IgD-negative memory B cell (primary cell): ENCODE data around the gene UTP4. TPM values are rescaled to one million over a fixed set of nuclear protein-coding genes. Genes with fewer than 3 reads are reported as not detected.

Experiments
- H3K27ac Mint-ChIP-seq, 3 donors: one replicate each; pipeline ENCODE4 v1.8.0; 2020 to 2022; ENCODE audit warnings: mild to moderate bottlenecking in 3 of 3, mixed read lengths in 3 of 3, moderate library complexity in 1 of 3
- H3K27me3 Mint-ChIP-seq: one replicate; pipeline ENCODE4 v1.8.0; 2021; ENCODE audit warnings: mixed read lengths
- H3K36me3 Mint-ChIP-seq: one replicate; pipeline ENCODE4 v1.8.0; 2020; ENCODE audit warnings: mild to moderate bottlenecking, mixed read lengths
- H3K4me1 Mint-ChIP-seq, 3 donors: one replicate each; pipeline ENCODE4 v1.8.0; 2020 to 2022; ENCODE audit warnings: mixed read lengths in 3 of 3, mild to moderate bottlenecking in 1 of 3
- H3K4me3 Mint-ChIP-seq, 4 donors: one replicate each; pipeline ENCODE4 v1.8.0; 2020 to 2022; ENCODE audit warnings: mild to moderate bottlenecking in 4 of 4, mixed read lengths in 4 of 4, moderate library complexity in 3 of 4
- H3K9me3 Mint-ChIP-seq, 3 donors: one replicate each; pipeline ENCODE4 v1.8.0; 2020 to 2021; ENCODE audit warnings: mixed read lengths in 3 of 3, mild to moderate bottlenecking in 1 of 3
- polyA plus RNA-seq: library from polyadenylated mRNA; unstranded; fragments of 300-500 nt; fragmentation: Illumina TruSeq; gene quantifications from one replicate; pipeline ENCODE4 v1.2.3, GENCODE V29; 2021

The UTP4 gene
- polyA plus RNA-seq, 1 donor from 2014 or later = 55.0 TPM

DNA sequence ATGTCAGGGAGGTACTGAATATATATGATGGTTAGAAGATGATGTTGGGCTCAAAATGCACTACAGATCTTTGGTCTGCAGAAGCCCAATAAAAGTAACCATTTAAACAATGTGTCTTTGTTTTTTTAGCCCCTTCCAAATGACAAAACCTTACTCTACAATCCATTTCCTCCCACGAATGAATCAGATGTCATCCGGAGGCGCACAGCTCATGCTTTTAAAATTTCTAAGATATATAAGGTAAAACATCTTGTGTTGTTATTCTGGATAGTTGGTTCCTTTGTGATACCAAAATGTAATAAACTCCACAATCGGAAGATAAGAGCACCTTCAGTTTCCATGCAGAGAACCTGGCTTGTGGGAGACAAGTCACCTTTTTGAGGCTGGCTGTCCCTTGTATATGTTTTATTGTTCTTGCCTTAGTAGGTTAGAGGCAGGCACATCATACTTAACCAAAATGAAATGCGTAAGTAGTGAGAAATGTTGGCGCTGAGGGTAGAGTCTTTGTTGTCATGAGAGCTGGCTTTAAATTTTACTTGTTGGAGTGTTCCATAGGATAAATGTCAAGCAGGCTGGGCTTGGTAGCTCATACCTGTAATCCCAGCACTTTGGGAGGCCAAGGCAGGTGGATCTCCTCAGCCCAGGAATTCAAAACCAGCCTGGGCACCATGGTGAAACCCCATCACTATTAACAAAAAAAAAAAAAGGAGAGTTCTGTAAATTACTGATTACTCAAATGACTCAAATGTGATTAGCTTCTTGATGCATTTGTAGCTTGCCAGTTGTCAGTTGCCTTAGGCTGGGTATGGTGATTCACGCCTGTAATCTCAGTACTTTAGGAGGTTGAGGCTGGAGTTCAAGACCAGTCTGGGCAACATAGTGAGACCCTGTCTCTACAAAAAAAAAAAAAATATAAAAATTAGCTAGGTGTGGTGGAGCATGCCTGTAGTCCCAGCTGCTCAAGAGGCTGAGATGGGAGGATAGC, 34.8 kb downstream of the UTP4 start:
- Mint-ChIP-seq H3K27me3 (no peaks in the 10 kb centered on the region), H3K4me1 (peaks cover 7 to 16% (median 13%) of the 10 kb centered on the region in 3 donors), H3K4me3 (no peak overlapping the region), H3K9me3 (no peaks in the 10 kb centered on the region), H3K27ac (no peak overlapping the region), H3K36me3 (peaks cover 12% of the 10 kb centered on the region)

DNA sequence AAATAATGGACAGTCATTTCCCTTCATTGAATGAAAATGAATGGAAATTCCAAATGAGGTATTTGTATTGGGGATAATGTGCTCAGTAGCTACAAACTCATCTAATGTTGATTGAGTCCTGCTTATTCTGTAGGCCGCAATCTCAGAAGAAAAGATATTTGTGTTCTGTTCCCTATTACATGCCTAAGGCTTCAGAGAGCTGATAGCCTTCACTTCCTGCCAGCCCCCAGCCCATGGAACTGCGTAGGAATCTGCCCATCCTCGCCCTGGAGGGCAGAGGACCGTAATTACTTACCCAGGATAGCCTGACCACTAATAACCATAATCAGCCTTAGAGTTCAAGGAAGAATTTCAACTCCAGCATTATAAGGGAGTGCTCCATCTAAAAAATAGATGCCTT, 36.6 kb downstream of the UTP4 start:
- Mint-ChIP-seq H3K36me3 (peaks cover 14% of the 10 kb centered on the region), H3K9me3 (no peaks in the 10 kb centered on the region), H3K4me1 (peaks cover 12 to 23% (median 18%) of the 10 kb centered on the region in 3 donors), H3K27ac (no peak overlapping the region), H3K4me3 (no peak overlapping the region), H3K27me3 (no peaks in the 10 kb centered on the region)

DNA sequence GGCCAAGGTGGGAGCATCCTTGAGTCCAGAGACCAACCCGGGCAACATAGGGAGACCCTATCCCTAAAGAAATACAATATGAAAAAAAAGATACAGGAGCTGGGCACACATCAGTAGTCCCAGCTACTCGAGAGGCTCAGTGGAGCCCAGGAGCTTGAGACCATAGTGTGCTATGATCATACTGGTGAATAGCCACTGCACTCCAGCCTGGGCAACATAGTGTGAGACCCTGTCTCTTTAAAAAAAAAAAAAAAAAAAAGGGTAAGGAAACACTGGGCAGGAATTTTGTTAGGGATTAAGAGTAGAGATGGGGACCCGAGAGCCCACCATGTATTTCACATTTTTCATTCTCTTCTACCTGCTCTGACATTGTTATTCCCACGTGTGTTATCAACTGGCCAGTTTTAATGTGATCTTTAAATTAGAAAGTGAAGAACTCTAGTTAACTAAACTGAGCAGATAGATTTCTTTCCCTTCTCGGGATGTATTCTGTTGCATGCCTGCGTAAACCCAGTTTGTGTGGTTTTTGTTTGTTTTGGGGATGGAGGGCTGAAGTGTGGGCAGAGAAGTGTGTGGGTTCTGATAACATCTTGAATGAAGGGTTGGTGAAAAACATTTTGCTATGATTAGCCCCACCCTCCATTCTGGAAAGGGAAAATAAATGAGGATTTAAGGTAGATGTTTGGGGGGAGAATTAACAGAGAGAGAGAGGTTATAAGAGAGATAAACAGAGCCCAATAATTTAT, 37.3 kb downstream of the UTP4 start:
- H3K9me3 Mint-ChIP-seq = no peaks in the 10 kb centered on the region
- H3K27ac Mint-ChIP-seq = no peak overlapping the region
- peak overlapping the region in 1 of 4 donors; percentile 79 for H3K4me3 Mint-ChIP-seq
- H3K36me3 Mint-ChIP-seq = peaks cover 13% of the 10 kb centered on the region
- H3K4me1 Mint-ChIP-seq = peaks cover 12 to 23% (median 18%) of the 10 kb centered on the region in 3 donors
- H3K27me3 Mint-ChIP-seq = no peaks in the 10 kb centered on the region

DNA sequence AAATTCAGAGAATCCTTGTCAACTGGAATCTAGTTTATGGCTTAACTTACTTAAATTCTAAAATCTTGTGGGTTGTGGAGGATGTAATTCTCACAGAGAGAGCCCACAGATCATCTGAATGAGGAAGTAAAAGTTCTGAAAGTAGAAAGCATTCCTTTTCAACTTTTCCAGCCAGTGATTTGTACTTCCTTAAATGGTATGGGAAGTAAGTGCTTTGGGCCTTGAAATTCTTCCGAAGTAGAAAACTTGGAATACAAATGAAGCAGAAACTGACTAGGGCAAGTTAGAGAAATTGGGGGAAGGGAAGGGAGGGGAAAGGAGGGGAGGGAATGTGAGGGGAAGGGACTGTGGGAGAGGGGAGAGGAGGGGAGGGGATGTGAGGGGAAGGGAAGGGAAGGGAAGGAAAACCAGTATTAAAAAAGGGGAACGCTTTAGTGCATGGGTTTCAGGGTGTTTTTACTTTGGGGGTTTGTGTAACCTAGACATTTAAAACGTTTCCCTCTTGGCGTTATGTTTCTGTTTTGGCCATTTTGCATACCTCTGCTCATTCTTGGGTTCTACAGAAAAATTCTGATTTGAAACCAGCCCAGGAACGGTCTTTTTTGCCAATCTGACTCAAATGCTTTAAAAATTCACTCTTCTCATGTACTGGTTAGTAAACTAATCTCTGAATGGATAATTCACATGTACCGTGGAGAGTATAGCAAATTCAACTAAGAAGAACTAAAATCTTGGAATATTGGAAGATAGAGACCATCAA, 39.1 kb downstream of the UTP4 start:
- Mint-ChIP-seq H3K27me3 (no peaks in the 10 kb centered on the region), H3K36me3 (peaks cover 8% of the 10 kb centered on the region), H3K4me3 (peak overlapping the region in 1 of 4 donors; percentile 5), H3K27ac (no peak overlapping the region), H3K4me1 (peaks cover 12 to 23% (median 18%) of the 10 kb centered on the region in 3 donors), H3K9me3 (no peaks in the 10 kb centered on the region)

DNA sequence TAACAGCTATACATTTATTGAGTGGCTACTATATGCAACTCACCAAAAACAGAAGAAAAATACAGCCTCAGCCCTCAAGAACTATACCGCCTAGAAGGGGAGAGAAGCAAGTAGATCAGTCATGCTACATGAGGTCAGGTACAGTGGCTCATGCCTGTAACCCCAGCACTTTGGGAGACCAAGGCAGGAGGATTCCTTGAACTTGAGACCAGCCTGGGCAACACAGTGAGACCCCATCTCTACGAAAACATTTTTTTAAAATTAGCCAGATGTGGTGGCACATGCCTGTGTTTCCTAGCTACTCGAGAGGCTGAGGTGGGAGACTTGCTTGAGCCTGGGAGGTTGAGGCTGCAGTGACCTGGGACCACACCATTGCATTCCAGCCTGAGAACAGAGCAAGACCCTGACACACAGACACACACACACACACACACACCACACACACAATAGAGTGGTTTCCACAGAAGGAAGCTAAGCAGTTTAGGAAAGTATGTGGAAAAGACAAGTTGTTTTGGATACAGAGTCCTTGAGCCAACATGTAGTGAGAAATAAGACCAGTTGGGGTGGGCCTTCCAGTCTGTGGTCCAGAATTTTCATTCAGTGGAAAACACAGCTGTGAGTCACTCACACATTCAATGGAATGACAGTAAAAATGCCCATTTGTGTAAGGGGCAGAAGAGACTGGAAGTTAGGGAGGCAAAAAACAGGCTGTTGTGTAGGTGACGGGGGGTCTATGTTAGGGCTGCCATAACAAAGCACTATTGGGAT, 43.8 kb downstream of the UTP4 start:
- Mint-ChIP-seq H3K36me3 (peaks cover 4% of the 10 kb centered on the region), H3K27ac (no peak overlapping the region), H3K4me3 (no peak overlapping the region), H3K9me3 (no peaks in the 10 kb centered on the region), H3K4me1 (peaks cover 7 to 13% (median 13%) of the 10 kb centered on the region in 3 donors), H3K27me3 (no peaks in the 10 kb centered on the region)

DNA sequence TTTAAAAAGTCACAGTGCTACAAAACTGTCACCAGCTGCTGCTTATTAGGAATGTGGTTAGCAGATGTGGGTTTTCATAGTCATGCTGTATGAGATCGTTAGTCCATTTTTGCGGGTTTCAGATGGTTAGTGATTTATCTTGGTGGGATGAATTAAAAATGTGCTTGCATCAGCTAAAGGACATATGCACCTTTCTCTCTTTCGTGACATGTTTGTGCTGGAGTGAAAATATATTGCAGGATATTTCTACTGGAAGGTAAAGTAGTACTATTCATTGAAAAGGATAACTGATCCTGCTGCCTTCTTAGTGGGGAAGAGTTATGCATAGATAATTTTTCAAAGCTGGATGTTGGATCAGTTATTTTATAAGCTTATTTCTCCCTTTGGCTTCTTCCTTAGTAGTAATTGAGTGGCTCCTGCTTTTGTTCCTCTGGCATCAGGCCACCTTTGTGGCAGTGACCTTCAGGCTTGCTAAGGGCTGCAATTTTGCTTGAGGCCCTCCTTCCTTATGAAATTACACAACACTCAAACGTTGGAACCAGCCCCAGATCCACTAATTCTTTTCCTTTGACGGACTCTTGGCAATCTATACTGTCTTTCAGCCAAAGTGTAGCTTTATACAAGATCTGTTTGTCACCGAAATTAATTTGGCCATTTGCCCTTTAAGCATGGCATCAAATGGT, 47.0 kb downstream of the UTP4 start:
- no peaks in the 10 kb centered on the region for H3K9me3 Mint-ChIP-seq
- no peaks in the 10 kb centered on the region for H3K27me3 Mint-ChIP-seq
- H3K36me3 Mint-ChIP-seq = peaks cover 2% of the 10 kb centered on the region
- H3K4me3 Mint-ChIP-seq = no peak overlapping the region
- H3K27ac Mint-ChIP-seq = no peak overlapping the region
- H3K4me1 Mint-ChIP-seq = peaks cover 0 to 3% (median 0%) of the 10 kb centered on the region in 3 donors

DNA sequence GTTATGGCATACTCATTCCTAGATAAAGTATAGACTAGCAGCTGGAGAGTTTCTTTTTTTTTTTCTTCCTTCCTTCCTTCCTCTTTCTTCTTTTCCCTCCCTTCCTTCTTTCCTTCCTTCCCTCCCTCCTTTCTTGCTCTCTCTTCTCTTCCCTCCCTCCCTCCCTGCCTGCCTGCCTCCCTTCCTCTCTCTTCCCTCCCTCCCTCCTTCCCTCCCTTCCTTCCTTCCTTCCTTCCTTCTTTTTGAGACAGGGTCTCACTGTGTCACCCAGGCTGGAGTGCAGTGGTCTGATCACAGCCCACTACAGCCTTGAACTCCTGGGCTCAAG, 47.5 kb downstream of the UTP4 start:
- Mint-ChIP-seq H3K27ac (no peak overlapping the region), H3K9me3 (no peaks in the 10 kb centered on the region), H3K4me3 (no peak overlapping the region)

DNA sequence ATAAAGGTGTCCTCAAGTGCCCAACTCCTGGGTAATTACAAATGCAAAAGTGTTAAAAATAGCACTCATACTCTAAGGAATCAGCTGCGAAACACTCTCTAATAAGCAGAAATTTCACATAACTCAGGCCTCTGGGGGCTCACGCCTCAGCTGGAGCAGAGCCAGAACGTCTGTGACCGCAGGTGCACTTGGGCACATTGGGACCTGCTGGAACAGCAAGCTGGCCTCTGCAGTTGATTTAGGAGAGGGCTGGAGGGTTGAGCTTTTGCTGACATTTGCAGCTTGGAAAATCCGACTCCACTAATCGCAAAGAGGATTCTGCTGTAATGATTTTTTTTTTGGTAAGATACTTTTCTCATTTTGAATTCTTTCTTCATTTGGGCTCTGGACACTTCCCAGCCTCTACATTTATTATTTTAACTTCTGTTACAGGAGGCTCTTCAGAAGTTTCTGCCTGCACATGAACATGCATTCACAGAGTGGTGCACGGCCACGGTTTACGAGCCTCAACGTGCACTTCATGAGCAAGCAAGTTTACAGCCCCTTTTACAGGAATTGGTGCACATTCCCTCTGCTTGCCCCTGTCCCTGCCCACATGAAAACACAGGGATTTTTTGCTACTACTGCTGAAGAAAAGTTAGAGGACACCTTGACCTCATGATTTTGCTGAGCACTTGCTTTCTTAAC, 50.4 kb downstream of the UTP4 start:
- Mint-ChIP-seq H3K4me1 (peaks cover 5 to 12% (median 7%) of the 10 kb centered on the region in 3 donors), H3K9me3 (no peaks in the 10 kb centered on the region), H3K27ac (peak overlapping the region in 1 of 3 donors; percentile 71), H3K27me3 (no peaks in the 10 kb centered on the region), H3K36me3 (peaks cover 2% of the 10 kb centered on the region), H3K4me3 (no peak overlapping the region)

More for the DNA sequence above, 47.5 kb downstream of the UTP4 start:
- Mint-ChIP-seq H3K27me3 (no peaks in the 10 kb centered on the region), H3K36me3 (peaks cover 2% of the 10 kb centered on the region), H3K4me1 (peaks cover 0 to 3% (median 2%) of the 10 kb centered on the region in 3 donors)

DNA sequence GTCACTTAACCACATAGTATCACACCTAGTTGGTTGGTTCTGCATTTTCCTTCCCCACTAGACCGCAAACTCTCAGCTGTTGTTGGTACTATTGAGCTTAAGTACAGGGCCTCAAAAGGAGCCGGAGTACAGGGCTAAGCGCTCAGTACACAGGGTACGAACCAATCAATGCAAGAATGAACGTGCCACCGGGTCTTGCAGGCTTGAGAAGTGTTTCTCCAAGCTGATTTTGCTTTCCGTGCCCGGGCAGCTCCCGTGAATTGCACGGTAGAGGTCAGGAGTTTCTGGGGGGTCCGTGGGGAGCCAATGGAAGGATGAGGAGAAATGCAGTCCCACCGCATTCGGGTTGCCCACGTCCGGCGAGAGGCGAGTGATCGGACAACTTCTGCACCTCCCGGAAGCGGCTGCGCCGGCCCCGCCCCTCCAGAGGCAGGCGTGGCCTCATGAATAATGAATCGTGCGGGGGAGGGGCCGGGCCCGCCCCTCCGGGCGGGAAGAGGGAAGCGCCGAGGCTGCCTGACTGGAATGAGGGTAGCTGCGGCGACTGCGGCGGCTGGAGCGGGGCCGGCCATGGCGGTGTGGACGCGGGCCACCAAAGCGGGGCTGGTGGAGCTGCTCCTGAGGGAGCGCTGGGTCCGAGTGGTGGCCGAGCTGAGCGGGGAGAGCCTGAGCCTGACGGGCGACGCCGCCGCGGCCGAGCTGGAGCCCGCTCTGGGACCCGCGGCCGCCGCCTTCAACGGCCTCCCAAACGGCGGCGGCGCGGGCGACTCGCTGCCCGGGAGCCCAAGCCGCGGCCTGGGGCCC, 54.4 kb downstream of the UTP4 start, which contains the start of gene SNTB2:
Gene SNTB2 (plus strand): TSS at position 523 of the 804 bp plus-strand sequence. CDS start 3 bp downstream, at position 526.
- Mint-ChIP-seq H3K27ac (peak within 1 kb of the TSS; percentile 96 to 99 (median 99)), H3K4me1 (peaks cover 16 to 22% (median 21%) of the 10 kb centered on the region in 3 donors), H3K36me3 (peaks cover 7% of the 10 kb centered on the region), H3K4me3 (peak within 1 kb of the TSS; percentile 94 to 99 (median 99)), H3K9me3 (no peaks in the 10 kb centered on the region), H3K27me3 (no peaks in the 10 kb centered on the region)

DNA sequence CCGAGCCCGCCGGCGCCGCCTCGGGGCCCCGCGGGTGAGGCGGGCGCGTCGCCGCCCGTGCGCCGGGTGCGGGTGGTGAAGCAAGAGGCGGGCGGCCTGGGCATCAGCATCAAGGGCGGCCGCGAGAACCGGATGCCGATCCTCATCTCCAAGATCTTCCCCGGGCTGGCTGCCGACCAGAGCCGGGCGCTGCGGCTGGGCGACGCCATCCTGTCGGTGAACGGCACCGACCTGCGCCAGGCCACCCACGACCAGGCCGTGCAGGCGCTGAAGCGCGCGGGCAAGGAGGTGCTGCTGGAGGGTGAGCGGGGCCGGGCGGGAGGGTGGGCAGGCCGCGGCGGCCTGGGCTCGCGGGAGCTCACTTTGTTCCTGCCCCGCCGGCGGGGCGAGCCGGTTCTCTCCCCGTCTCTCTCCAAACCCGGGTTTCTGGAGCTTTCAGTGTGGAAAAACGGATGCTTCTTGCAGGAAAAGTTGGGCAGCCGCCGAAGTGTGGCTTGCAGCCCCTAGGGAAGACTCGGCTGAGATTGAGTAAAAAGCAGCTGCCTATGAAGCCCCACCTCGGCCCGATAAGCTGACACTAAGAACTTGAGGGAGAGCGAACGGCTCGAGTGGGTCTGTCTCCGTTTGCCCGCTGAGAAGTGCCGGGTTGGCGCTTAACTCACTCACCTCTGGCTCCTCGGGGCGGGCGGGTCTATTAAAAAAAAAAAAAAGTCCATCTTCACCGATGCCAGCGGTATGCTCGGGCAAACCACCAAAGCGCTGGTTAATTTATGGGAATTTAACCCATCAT, 55.2 kb downstream of the UTP4 start:
- Mint-ChIP-seq H3K4me3 (peak overlapping the region; percentile 86 to 99 (median 92)), H3K27ac (peak overlapping the region; percentile 4 to 91 (median 89)), H3K27me3 (no peaks in the 10 kb centered on the region), H3K9me3 (no peaks in the 10 kb centered on the region), H3K36me3 (peaks cover 7% of the 10 kb centered on the region), H3K4me1 (peaks cover 16 to 21% (median 19%) of the 10 kb centered on the region in 3 donors)

DNA sequence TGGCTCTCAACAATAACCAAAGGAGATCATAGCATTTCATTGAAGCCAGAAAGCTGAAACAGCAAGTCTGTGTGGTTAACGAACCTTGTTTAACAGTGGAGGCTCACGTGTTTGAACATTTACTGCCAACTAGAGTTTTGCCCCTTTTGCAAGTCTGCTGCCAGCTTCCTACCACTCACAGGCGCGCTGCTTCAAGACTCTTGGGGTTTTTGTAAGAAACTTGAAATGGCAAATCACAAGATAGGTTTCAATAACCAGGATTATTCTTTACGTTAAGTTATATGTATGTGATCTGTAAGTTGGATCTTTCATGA, 55.7 kb downstream of the UTP4 start:
- no peaks in the 10 kb centered on the region for H3K9me3 Mint-ChIP-seq
- peaks cover 7% of the 10 kb centered on the region for H3K36me3 Mint-ChIP-seq
- peak overlapping the region; percentile 4 to 91 (median 89) for H3K27ac Mint-ChIP-seq
- H3K27me3 Mint-ChIP-seq = no peaks in the 10 kb centered on the region
- peaks cover 16 to 23% (median 22%) of the 10 kb centered on the region in 3 donors for H3K4me1 Mint-ChIP-seq
- H3K4me3 Mint-ChIP-seq = peak overlapping the region; percentile 86 to 99 (median 92)

DNA sequence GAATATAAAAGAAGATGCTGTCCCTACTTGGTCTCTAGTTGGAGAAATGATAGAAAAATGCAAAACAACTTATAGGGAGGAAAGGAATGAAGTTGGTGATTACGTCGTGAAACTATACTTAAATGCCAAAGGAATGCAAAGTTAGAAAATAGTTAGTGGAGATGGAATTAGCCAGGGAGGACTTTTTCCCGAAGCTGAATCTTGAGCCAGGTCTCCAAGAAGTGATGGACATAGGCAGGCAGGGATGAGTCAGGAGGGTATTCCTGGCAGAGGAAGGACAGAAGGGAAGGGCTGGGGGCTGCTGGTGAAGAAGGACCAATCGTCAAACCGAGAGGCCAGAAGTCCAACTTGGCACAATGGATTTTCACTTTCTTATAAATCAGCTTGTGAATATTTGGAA, 56.3 kb downstream of the UTP4 start:
- H3K9me3 Mint-ChIP-seq = no peaks in the 10 kb centered on the region
- H3K4me1 Mint-ChIP-seq = peaks cover 16 to 23% (median 22%) of the 10 kb centered on the region in 3 donors
- peak overlapping the region; percentile 86 to 99 (median 92) for H3K4me3 Mint-ChIP-seq
- no peaks in the 10 kb centered on the region for H3K27me3 Mint-ChIP-seq
- H3K27ac Mint-ChIP-seq = peak overlapping the region in 1 of 3 donors; percentile 91
- peaks cover 7% of the 10 kb centered on the region for H3K36me3 Mint-ChIP-seq
